H1 (cell line): ENCODE measurements around the gene ID1. TPM values are rescaled to one million over a fixed set of nuclear protein-coding genes. Genes with fewer than 3 reads are reported as not detected.

Experiments used
- CTCF ChIA-PET: fragments of 300-600 bp; sonication (Branson Sonifier 250); formaldehyde crosslinking; loops from one replicate; lab custom pipeline; 2021; ENCODE audit not compliant: partially characterized antibody; lab: Charles Lee
- POLR2A ChIA-PET: fragments of 300-600 bp; sonication (Branson Sonifier 250); formaldehyde crosslinking; loops from one replicate; lab custom pipeline; 2021; ENCODE audit warnings: inconsistent platforms; ENCODE audit not compliant: partially characterized antibody; lab: Charles Lee
- DNase-seq, 2 experiments: peaks; one replicate each; pipeline versions ENCODE4 v3.0.0 to v3.0.0-alpha.2; 2010 to 2022; ENCODE audit warnings: low spot score in 2 of 2, low read depth in 1 of 2, mixed read lengths in 1 of 2
- FAIRE-seq: peaks from 2 replicates; lab custom pipeline; 2011; peaks lifted over from hg19 to GRCh38; lab: Jason Lieb, UNC
- H2AFZ ChIP-seq: 2 replicates; pipeline ENCODE4 v1.8.1; 2012; ENCODE audit warnings: low read length, inconsistent platforms
- H2AK5ac ChIP-seq: 2 replicates; pipeline ENCODE4 v1.6.1; 2013; ENCODE audit warnings: low read depth, low read length
- H2BK120ac ChIP-seq: replicated peaks from 2 replicates; pipeline ENCODE3; 2013; ENCODE audit warnings: low read depth, low read length, inconsistent platforms
- H2BK12ac ChIP-seq: 2 replicates; pipeline ENCODE4 v1.6.1; 2013; ENCODE audit warnings: low read depth, low read length
- H2BK15ac ChIP-seq: 2 replicates; pipeline ENCODE4 v1.6.1; 2013; ENCODE audit warnings: low read length
- H2BK20ac ChIP-seq: 2 replicates; pipeline ENCODE4 v1.6.1; 2013; ENCODE audit warnings: low read length
- H2BK5ac ChIP-seq: 2 replicates; pipeline ENCODE4 v1.6.1; 2013; ENCODE audit warnings: low read depth, low read length
- H3K14ac ChIP-seq: 2 replicates; pipeline ENCODE4 v1.6.1; 2013; ENCODE audit warnings: inconsistent platforms; ENCODE audit not compliant: insufficient read length
- H3K18ac ChIP-seq: 2 replicates; pipeline ENCODE4 v1.6.1; 2013; ENCODE audit warnings: low read length; ENCODE audit errors: extremely low read depth
- H3K23ac ChIP-seq: 2 replicates; pipeline ENCODE4 v1.6.1; 2013; ENCODE audit warnings: inconsistent platforms; ENCODE audit not compliant: insufficient read length
- H3K23me2 ChIP-seq: 2 replicates; pipeline ENCODE4 v1.6.1; 2013; ENCODE audit warnings: low read depth, low read length
- H3K27ac ChIP-seq: 2 replicates; pipeline ENCODE4 v1.6.1; 2011; ENCODE audit warnings: low read depth, low read length, inconsistent platforms
- H3K27me3 ChIP-seq, 4 experiments: replicated peaks in 1 of 4; 1 replicate in 1 of 4; 2 replicates in 3 of 4; pipeline versions ENCODE4 v1.6.1 to v1.8.1; 2011 to 2013; ENCODE audit warnings: low read length in 3 of 4, mild to moderate bottlenecking in 3 of 4, inconsistent platforms in 2 of 4, mixed read lengths in 2 of 4, moderate library complexity in 1 of 4; ENCODE audit not compliant: control insufficient read depth in 3 of 4, insufficient read depth in 3 of 4; ENCODE audit errors: extremely low read depth in 1 of 4
- H3K36me3 ChIP-seq, 4 experiments: 2 replicates each; pipeline versions ENCODE4 v1.6.1 to v1.8.1; 2011 to 2013; ENCODE audit warnings: mild to moderate bottlenecking in 4 of 4, low read length in 3 of 4, moderate library complexity in 2 of 4, control low read depth in 1 of 4, inconsistent platforms in 1 of 4; ENCODE audit not compliant: insufficient read depth in 4 of 4, control insufficient read depth in 2 of 4
- H3K4ac ChIP-seq: replicated peaks from 2 replicates; pipeline ENCODE3; 2013; ENCODE audit warnings: low read length, low read depth, mixed read lengths, inconsistent platforms; ENCODE audit not compliant: insufficient read length
- H3K4me1 ChIP-seq, 4 experiments: replicated peaks in 1 of 4; 1 replicate in 1 of 4; 2 replicates in 3 of 4; pipeline versions ENCODE4 v1.6.1 to v1.8.1; 2011 to 2013; ENCODE audit warnings: low read length in 3 of 4, inconsistent platforms in 2 of 4, mixed read lengths in 1 of 4; ENCODE audit not compliant: insufficient read depth in 4 of 4, control insufficient read depth in 3 of 4
- H3K4me2 ChIP-seq, 2 experiments: 2 replicates each; pipeline versions ENCODE4 v1.6.1 to v1.8.1; 2011 to 2013; ENCODE audit warnings: low read depth in 2 of 2, low read length in 2 of 2, control low read depth in 1 of 2, inconsistent platforms in 1 of 2, mild to moderate bottlenecking in 1 of 2; ENCODE audit not compliant: insufficient read depth in 1 of 2
- H3K4me3 ChIP-seq, 4 experiments: fragments of 200-600, 300-600 bp in 1 of 4; sonication (generic), shearing (Covaris generic), sonication (Bioruptor Twin) in 1 of 4; 2 replicates each; pipeline versions ENCODE4 v1.5.1 to v1.8.1; 2011 to 2016; ENCODE audit warnings: low read length in 4 of 4, low read depth in 3 of 4, control low read depth in 2 of 4, inconsistent platforms in 2 of 4, mild to moderate bottlenecking in 2 of 4, mixed read lengths in 1 of 4, moderate library complexity in 1 of 4; ENCODE audit not compliant: insufficient read depth in 2 of 4; ENCODE audit errors: extremely low read depth in 1 of 4
- H3K56ac ChIP-seq: replicated peaks from 2 replicates; pipeline ENCODE3; 2013; ENCODE audit warnings: low read depth, mild to moderate bottlenecking, mixed read lengths, low read length, inconsistent platforms; ENCODE audit not compliant: insufficient read length
- H3K79me1 ChIP-seq: 2 replicates; pipeline ENCODE4 v1.6.1; 2013; ENCODE audit warnings: low read depth, low read length, control low read depth
- H3K79me2 ChIP-seq, 2 experiments: 2 replicates each; pipeline versions ENCODE4 v1.6.1 to v1.8.1; 2012 to 2013; ENCODE audit warnings: low read length in 2 of 2, mild to moderate bottlenecking in 2 of 2, inconsistent platforms in 1 of 2; ENCODE audit not compliant: insufficient read depth in 2 of 2, control insufficient read depth in 1 of 2
- H3K9ac ChIP-seq, 4 experiments: replicated peaks in 1 of 4; 1 replicate in 1 of 4; 2 replicates in 3 of 4; pipeline versions ENCODE4 v1.6.1 to v1.8.1; 2011 to 2013; ENCODE audit warnings: low read depth in 3 of 4, low read length in 3 of 4, control low read depth in 2 of 4, mild to moderate bottlenecking in 2 of 4, moderate library complexity in 2 of 4, inconsistent platforms in 1 of 4; ENCODE audit errors: extremely low read depth in 1 of 4
- H3K9me3 ChIP-seq, 2 experiments: 2 replicates each; pipeline versions ENCODE4 v1.6.1 to v1.8.1; 2012 to 2013; ENCODE audit warnings: mild to moderate bottlenecking in 2 of 2, moderate library complexity in 2 of 2, control low read depth in 1 of 2, inconsistent platforms in 1 of 2, low read depth in 1 of 2, low read length in 1 of 2, mixed read lengths in 1 of 2; ENCODE audit not compliant: insufficient read depth in 2 of 2
- H4K20me1 ChIP-seq, 2 experiments: replicated peaks in 1 of 2; 2 replicates each; pipeline versions ENCODE3 to v1.8.1; 2011 to 2013; ENCODE audit warnings: inconsistent platforms in 2 of 2, low read length in 2 of 2, mild to moderate bottlenecking in 1 of 2; ENCODE audit not compliant: insufficient read depth in 2 of 2, control insufficient read depth in 1 of 2
- H4K5ac ChIP-seq: 2 replicates; pipeline ENCODE4 v1.6.1; 2013; ENCODE audit warnings: low read length, low read depth, mixed read lengths, inconsistent platforms; ENCODE audit not compliant: insufficient read length
- H4K8ac ChIP-seq: 2 replicates; pipeline ENCODE4 v1.8.0; 2013; ENCODE audit warnings: mild to moderate bottlenecking, moderate library complexity, low read length, inconsistent platforms; ENCODE audit not compliant: insufficient read depth; ENCODE audit errors: extremely low read depth
- H4K91ac ChIP-seq: replicated peaks from 2 replicates; pipeline ENCODE3; 2013; ENCODE audit warnings: low read length, mixed read lengths, inconsistent platforms; ENCODE audit not compliant: insufficient read length
- TAF1 ChIP-seq: IDR thresholded peaks from 2 replicates; pipeline ENCODE4 v1.6.1; 2011; ENCODE audit warnings: mild to moderate bottlenecking, low read depth, low read length
- WGBS, 2 experiments: shearing (Covaris generic) in 1 of 2; methylation state at CpG; one replicate each; pipeline versions ENCODE4 v1.1.6 to v1.1.7; 2013 to 2015; ENCODE audit warnings: low lambda C conversion rate in 2 of 2, mixed read lengths in 2 of 2, inconsistent platforms in 1 of 2, low coverage in 1 of 2, missing lambda C conversion rate in 1 of 2; ENCODE audit not compliant: insufficient replicate concordance in 2 of 2, insufficient coverage in 1 of 2, insufficient read length in 1 of 2; ENCODE audit errors: extremely low coverage in 1 of 2, missing lambda C conversion rate in 1 of 2; 5-methylcytosine and 5-hydroxymethylcytosine counted together
- polyA plus RNA-seq, 7 experiments: library from polyadenylated mRNA; depleted of rRNA in 3 of 7; stranded (reverse) in 5 of 7; unstranded in 2 of 7; fragments of >200 nt in 5 of 7; fragments of 200-250 nt in 2 of 7; gene quantifications; 1 replicate in 5 of 7; 2 replicates in 1 of 7; 4 replicates in 1 of 7; pipeline versions ENCODE4 v1.2.1 to v1.2.3, GENCODE V29; 2011 to 2013; ENCODE audit warnings: missing spikeins in 2 of 7, mixed read lengths in 2 of 7
- total RNA-seq: library from RNA; stranded (reverse); fragmentation: NEBNext Ultra II Directional; extraction: Animal tissue kit (Norgen Biotek cat#: 25700); gene quantifications from 2 replicates; pipeline ENCODE4 v1.2.1, GENCODE V29; 2021
- TF ChIP-seq, protein P1 (sequence below): IDR thresholded peaks from 2 replicates; pipeline ENCODE4 v1.6.1; 2012; ENCODE audit warnings: inconsistent platforms

ID1 gene
- total and polyA plus RNA-seq, 2 of the 8 experiments (the other 6 are each of a cell fraction or from before 2014, with no cell fraction given), result 120 to 357 TPM

DNA sequence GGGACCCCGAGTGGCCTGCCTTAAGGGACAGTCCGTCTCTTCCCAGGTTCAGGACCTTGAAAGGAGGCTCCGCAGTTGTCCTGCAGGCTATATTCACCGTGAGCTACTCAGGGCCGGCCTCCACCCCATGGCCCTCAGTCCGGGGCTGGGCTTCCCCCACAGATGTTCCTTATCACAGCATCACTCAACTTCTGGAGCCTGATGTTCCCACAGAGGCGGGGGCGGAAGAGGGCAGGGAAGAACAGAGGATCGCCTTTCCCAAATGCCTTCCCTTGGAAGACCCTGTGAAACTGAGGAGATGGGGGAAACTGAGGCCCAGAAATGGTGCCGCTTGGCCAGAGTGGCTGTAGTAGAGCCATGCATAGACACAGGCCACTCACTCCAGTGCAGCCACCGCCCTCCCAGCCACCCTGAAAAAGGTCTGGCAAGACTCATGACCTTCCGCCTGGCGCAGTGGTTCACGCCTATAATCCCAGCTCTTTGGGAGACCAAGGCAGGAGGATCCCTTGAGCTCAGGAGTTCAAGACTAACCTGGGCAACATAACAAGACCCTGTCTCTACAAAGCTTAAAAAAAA is 28.3 kb downstream of the ID1 start:
- TF ChIP-seq, protein P1, sequence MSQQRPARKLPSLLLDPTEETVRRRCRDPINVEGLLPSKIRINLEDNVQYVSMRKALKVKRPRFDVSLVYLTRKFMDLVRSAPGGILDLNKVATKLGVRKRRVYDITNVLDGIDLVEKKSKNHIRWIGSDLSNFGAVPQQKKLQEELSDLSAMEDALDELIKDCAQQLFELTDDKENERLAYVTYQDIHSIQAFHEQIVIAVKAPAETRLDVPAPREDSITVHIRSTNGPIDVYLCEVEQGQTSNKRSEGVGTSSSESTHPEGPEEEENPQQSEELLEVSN, result no peak
- 0 out of 2 replicates have a peak, but pooled peaks have one; percentile 4 for TF ChIP-seq TAF1
- H2BK15ac ChIP-seq, result no peak overlapping the region
- no peaks in the 10 kb centered on the region for H4K20me1 ChIP-seq
- WGBS, 2 experiments, result 90% methylated on average over 14 of the region's 14 CpGs; no CpG with 5 or more reads in 1 of the 2 experiments
- no peak overlapping the region for H2AFZ ChIP-seq
- H2BK20ac ChIP-seq, result no peak overlapping the region
- ChIA-PET CTCF (interaction anchor here (0.7 to 7.5 kb wide), 39 partner anchors 7 to 221 kb away, joined by 3 to 95 read pairs (median 4); partner anchors contain the start of genes BCL2L1 and TPX2), POLR2A (interaction anchor here (0.6 to 2.0 kb wide), 6 partner anchors 20 to 111 kb away, joined by 3 to 7 read pairs (median 4); partner anchors contain the start of gene ID1)
- H4K5ac ChIP-seq, result no peak overlapping the region
- no peak overlapping the region for H3K14ac ChIP-seq
- FAIRE-seq (no peak), DNase-seq (no peak)
- no peaks in the 10 kb centered on the region for H3K9me3 ChIP-seq
- no peak overlapping the region for H3K4me2 ChIP-seq
- no peaks in the 10 kb centered on the region for H3K36me3 ChIP-seq
- no peak overlapping the region; the same call in 1 of the 2 replicates for H3K18ac ChIP-seq
- H4K91ac ChIP-seq, result no peak overlapping the region
- no peaks in the 10 kb centered on the region for H3K27me3 ChIP-seq
- H2BK120ac ChIP-seq, result no peak overlapping the region
- no peaks in the 10 kb centered on the region for H3K79me1 ChIP-seq
- no peak overlapping the region for H4K8ac ChIP-seq
- no peak overlapping the region for H2AK5ac ChIP-seq
- H3K4me3 ChIP-seq, result no peak overlapping the region
- no peak overlapping the region for H3K27ac ChIP-seq
- 0 out of 2 replicates have a peak overlapping the region, but pooled peaks have one; percentile 16 for H2BK5ac ChIP-seq
- no peaks in the 10 kb centered on the region for H3K23me2 ChIP-seq
- no peak overlapping the region for H3K56ac ChIP-seq
- H3K4me1 ChIP-seq, result peaks cover 0 to 2% (median 0%) of the 10 kb centered on the region in 4 experiments; a peak in 3 of 7 replicates
- no peak overlapping the region for H3K23ac ChIP-seq
- no peaks in the 10 kb centered on the region for H3K79me2 ChIP-seq
- H3K9ac ChIP-seq, result no peak overlapping the region
- no peak overlapping the region for H3K4ac ChIP-seq
- no peak overlapping the region for H2BK12ac ChIP-seq
